Measurements from ENCODE around the gene NXPH3. TPM values are rescaled to one million over a fixed set of nuclear protein-coding genes. Genes with fewer than 3 reads are reported as not detected.

NXPH3 gene
- total RNA-seq, 1 donor, result 1.9 TPM

DNA sequence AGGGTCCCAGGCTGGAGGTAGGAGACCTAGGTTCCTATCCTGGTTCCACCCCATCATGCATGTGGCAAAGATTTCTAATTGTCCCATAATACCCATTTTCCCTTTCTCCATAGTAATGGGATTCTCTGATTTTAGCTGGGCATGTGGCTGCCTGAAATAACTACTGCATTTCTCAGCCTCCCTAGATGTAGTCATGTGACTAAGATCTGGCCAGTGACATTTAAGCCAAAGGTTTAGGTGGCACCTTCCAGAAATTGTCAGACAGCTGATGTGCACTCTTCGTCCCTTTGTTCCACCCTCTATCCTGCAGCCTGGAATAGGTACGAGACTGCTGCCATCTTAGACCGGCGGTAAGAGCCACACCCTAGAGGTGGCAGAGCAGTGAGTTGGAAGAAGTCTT is 8.2 kb downstream of the NXPH3 start:
- TF ChIP-seq, protein P1, sequence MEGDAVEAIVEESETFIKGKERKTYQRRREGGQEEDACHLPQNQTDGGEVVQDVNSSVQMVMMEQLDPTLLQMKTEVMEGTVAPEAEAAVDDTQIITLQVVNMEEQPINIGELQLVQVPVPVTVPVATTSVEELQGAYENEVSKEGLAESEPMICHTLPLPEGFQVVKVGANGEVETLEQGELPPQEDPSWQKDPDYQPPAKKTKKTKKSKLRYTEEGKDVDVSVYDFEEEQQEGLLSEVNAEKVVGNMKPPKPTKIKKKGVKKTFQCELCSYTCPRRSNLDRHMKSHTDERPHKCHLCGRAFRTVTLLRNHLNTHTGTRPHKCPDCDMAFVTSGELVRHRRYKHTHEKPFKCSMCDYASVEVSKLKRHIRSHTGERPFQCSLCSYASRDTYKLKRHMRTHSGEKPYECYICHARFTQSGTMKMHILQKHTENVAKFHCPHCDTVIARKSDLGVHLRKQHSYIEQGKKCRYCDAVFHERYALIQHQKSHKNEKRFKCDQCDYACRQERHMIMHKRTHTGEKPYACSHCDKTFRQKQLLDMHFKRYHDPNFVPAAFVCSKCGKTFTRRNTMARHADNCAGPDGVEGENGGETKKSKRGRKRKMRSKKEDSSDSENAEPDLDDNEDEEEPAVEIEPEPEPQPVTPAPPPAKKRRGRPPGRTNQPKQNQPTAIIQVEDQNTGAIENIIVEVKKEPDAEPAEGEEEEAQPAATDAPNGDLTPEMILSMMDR (IDR thresholded peaks at IDR 0.05; ENCODE audit: insufficient read depth, low read length), result no peak

DNA sequence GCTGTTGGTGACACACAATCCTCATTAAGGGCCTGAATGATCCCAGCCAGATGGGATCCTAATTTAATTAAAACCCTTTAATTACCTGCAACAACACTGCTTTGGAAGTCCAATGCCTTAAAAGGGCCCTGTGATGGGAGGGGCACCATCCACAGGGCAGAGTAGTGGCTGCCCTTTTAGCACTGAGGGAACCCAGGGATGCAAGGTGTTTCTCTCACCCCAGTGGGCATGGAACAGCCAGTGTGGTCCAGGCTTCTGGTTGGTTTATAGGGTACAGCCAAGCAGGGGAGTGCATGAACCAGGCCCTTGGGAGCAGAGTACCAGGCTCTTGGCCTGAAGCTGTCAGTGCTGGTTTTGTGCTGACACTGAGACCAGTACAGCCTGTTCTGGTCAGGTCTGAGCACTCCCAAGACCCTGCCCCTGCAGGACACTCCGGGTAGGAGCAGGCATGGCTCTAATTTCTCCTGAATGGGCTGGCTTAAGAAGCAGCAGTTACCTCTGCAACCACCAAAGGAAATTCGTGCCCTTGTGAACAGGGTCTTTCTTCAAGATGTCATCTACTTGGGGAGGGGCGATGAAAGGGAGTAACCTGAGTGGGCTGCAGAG is 9.9 kb downstream of the NXPH3 start:
- no peak for DNase-seq (ENCODE audit: low read depth)
- H3K4me3 ChIP-seq (ENCODE audit: low read depth, low read length), result no peak overlapping the region
- TF ChIP-seq, protein P1 (IDR thresholded peaks at IDR 0.05; ENCODE audit: insufficient read depth, low read length), result peak; percentile 22

More for the DNA sequence above, 8.2 kb downstream of the NXPH3 start:
- no peak overlapping the region for H3K4me3 ChIP-seq (ENCODE audit: low read depth, low read length)
- no peak for DNase-seq (ENCODE audit: low read depth)

DNA sequence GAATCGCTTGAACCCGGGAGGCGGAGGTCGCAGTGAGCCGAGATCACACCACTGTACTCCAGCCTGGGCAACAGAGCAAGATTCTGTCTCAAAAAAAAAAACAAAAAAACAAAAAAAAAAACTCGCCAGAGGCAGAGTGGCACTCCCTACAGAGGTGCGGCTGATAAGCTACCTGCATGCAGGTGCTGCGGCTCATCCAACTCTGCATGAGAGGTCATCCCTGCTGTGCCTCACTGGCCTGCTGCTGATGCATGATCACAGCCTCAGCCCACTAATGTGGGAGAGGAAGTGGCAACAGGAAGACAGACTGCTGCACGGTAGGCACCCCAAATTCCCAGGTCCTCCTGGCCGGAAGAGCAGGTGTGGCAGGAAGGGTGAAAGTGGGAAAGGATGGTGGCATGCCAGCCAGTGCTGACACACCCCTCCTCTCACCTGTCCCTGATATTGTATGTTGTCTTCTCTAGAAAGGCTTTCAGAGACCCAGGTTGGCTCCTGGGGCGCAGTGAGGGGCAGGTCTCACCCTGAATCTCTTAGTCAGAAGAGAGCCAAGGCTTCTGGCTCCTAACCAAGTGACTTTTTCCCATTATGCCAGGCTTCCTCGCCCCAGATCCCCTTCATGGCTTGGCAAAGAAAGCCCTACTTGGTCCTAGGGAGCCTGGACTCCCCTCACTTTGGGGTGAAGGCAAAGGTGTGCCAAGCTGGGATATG is 11.8 kb downstream of the NXPH3 start:
- DNase-seq (ENCODE audit: low read depth), result no peak
- TF ChIP-seq, protein P1 (IDR thresholded peaks at IDR 0.05; ENCODE audit: insufficient read depth, low read length), result no peak
- H3K4me3 ChIP-seq (ENCODE audit: low read depth, low read length), result no peak overlapping the region

DNA sequence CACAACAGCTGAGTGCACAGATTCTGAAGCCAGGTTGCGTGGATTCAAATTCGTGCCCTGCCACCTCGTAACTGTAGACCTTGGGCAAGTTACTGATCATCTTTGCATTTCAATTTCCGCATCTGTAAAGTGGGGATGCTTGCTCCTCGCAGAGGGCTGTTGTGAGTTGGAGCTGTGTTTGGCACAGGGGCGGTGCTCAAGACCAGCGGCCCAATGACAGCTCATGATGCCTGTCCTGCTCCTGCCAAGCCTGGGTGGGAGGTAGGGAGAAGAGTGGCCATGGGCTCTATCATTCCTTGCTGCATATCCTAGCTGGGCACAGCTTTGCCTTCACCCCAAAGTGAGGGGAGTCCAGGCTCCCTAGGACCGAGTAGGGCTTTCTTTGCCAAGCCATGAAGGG is 12.6 kb downstream of the NXPH3 start:
- DNase-seq (ENCODE audit: low read depth), result no peak
- H3K4me3 ChIP-seq (ENCODE audit: low read depth, low read length), result no peak overlapping the region
- TF ChIP-seq, protein P1 (IDR thresholded peaks at IDR 0.05; ENCODE audit: insufficient read depth, low read length), result no peak

DNA sequence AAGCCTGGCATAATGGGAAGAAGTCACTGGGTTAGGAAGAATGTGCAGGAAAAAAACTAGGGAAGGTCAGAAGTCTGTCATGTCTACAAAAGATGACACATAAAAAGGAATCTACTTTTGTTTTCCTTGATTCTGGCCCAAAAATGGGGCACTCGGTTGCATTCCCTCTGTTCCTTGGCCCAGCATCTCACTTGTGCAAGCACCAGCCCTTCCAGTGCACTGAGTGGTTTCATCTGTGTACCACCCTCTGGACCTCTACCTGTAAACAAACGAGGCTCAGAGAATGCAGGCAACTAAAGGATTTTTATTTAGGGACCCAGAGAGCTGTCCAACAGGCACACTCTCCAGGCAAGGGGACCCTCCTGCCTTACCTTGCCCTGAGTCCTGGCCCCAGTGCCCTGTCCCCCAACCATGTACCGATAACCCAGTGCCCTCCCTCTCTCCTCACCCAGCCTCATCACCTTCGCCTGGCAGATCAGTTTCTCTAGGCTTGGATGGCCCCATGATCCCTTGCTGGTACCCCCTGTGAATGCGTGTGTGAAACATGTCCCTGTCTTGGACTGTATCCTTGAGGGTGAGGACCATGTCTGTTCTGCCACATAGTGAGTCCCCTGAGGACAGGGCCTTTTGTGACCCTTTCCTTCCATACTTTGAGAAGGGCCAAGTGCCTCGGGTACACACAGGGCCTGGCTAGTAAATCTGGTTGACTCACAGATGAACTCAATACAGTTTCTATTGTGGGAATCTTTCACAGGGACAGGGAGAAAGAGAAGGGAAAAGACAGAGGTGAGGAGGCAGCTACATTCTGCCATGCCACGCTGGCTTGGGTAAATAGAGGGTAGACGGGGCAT is 13.3 kb downstream of the NXPH3 start:
- H3K4me3 ChIP-seq (ENCODE audit: low read depth, low read length), result no peak overlapping the region
- peak; percentile 71 for DNase-seq (ENCODE audit: low read depth)
- TF ChIP-seq, protein P1 (IDR thresholded peaks at IDR 0.05; ENCODE audit: insufficient read depth, low read length), result no peak

DNA sequence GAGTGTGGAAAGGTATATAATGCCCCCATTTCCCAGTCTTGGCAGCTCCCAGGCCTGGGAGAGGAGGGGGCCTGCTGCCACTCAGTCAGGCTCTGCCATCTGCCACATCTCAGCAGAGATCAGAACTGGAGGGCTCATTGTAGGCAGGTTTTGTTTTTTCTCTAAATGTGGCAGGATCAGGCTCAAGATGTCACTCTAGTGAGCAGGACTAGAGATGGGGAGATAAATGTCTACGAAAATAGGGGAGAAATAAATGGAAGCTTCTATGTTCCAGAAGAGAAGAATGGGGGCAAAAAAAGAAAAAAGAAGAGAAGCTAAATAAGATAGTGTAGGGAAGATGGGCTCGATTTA is 13.9 kb downstream of the NXPH3 start:
- TF ChIP-seq, protein P1 (IDR thresholded peaks at IDR 0.05; ENCODE audit: insufficient read depth, low read length), result no peak
- no peak overlapping the region for H3K4me3 ChIP-seq (ENCODE audit: low read depth, low read length)
- no peak for DNase-seq (ENCODE audit: low read depth)

All from fibroblast of the aortic adventitia (primary cell).